Fibroblast of skin of left quadriceps (primary cell): ENCODE results near the gene ZNF546.
A peak's percentile ranks its signal among the peaks of the same experiment; 100 is the strongest.
"Not testable (repeated sequence)": the region's sequence is repeated elsewhere in the genome, so short reads cannot be mapped to it uniquely, and the experiment has no call there.

Source experiments
- DNase-seq, 2 experiments: peaks; one replicate each; pipeline ENCODE4 v3.0.0-alpha.2; 2013; ENCODE audit warnings: low read depth in 2 of 2

ZNF546 gene

GRCh38 chr19:39996811-39997637 is at the start of gene ZNF546:
Gene ZNF546 (plus strand): TSS chr19:39997060. CDS start chr19:39998327, 1,267 bp downstream.
- peak; percentile 66 to 70 for DNase-seq

GRCh38 chr19:39949026-39949747 is 47.7 kb upstream of the ZNF546 start:
- no peak for DNase-seq

GRCh38 chr19:39951065-39951650 is 45.7 kb upstream of the ZNF546 start:
- no peak for DNase-seq

GRCh38 chr19:39951686-39952085 is 45.2 kb upstream of the ZNF546 start:
- DNase-seq, result peak in 1 of 2 experiments; percentile 15

GRCh38 chr19:39953915-39954314 is 42.9 kb upstream of the ZNF546 start:
- DNase-seq, result no peak

GRCh38 chr19:39957886-39958285 is 39.0 kb upstream of the ZNF546 start:
- DNase-seq, result not testable (repeated sequence)

- not testable (repeated sequence) for DNase-seq
These were observed 37.9 kb upstream of the ZNF546 start for GRCh38 chr19:39958942-39959341.

GRCh38 chr19:39959407-39959806 is 37.5 kb upstream of the ZNF546 start:
- not testable (repeated sequence) for DNase-seq

- DNase-seq, result no peak
These were observed 33.0 kb upstream of the ZNF546 start for GRCh38 chr19:39963898-39964297.

- DNase-seq, result no peak
These were observed 30.2 kb upstream of the ZNF546 start for GRCh38 chr19:39966617-39967016.

GRCh38 chr19:39967561-39967960 is 29.3 kb upstream of the ZNF546 start:
- DNase-seq, result no peak

GRCh38 chr19:39968789-39969188 is 28.1 kb upstream of the ZNF546 start:
- no peak for DNase-seq

GRCh38 chr19:39969266-39969665 is 27.6 kb upstream of the ZNF546 start:
- DNase-seq, result no peak

GRCh38 chr19:39969681-39970424 is 27.0 kb upstream of the ZNF546 start:
- DNase-seq, result no peak

GRCh38 chr19:39970425-39970674 is 26.5 kb upstream of the ZNF546 start:
- no peak for DNase-seq

- DNase-seq, result peak; percentile 96 to 97
These were observed 26.0 kb upstream of the ZNF546 start, which contains the start of gene PSMC4 for GRCh38 chr19:39970675-39971379. Gene PSMC4 (plus strand): TSS chr19:39971165. CDS start chr19:39971203, 38 bp downstream.

GRCh38 chr19:39971380-39972035 is 25.4 kb upstream of the ZNF546 start:
- DNase-seq, result no peak

GRCh38 chr19:39974377-39975155 is 22.3 kb upstream of the ZNF546 start:
- DNase-seq, result no peak

- no peak for DNase-seq
These were observed 14.0 kb upstream of the ZNF546 start for GRCh38 chr19:39982883-39983282.

GRCh38 chr19:39983695-39984300 is 13.1 kb upstream of the ZNF546 start:
- no peak for DNase-seq
